HL-60 (cell line): ENCODE measurements around the gene DNAH2.

ENCODE experiments used
- DNase-seq, 2 experiments: peaks; one replicate each; pipeline ENCODE4 v3.0.0-alpha.2; 2010 to 2020; ENCODE audit warnings: low read depth in 1 of 2, low spot score in 1 of 2
- H3K27ac ChIP-seq: fragments of 250-450 bp; sonication (Bioruptor Pico); replicated peaks from 2 replicates; pipeline ENCODE4 v1.5.1; 2020; ENCODE audit warnings: mild to moderate bottlenecking, moderate library complexity
- H3K27me3 ChIP-seq: fragments of 250-450 bp; sonication (Bioruptor Pico); 2 replicates; pipeline ENCODE4 v1.5.1; 2021; ENCODE audit warnings: mild to moderate bottlenecking, moderate library complexity; ENCODE audit not compliant: insufficient read depth, poor library complexity, severe bottlenecking
- H3K4me3 ChIP-seq: replicated peaks from 2 replicates; pipeline ENCODE4 v1.5.1; 2011; ENCODE audit warnings: mild to moderate bottlenecking, control low read depth, low read length; ENCODE audit not compliant: insufficient read depth
- CTCF ChIP-seq: IDR thresholded peaks from one replicate; pipeline ENCODE4 v1.5.1; 2011; ENCODE audit warnings: low read length, control low read depth, inconsistent platforms; ENCODE audit not compliant: insufficient read depth
- GABPA ChIP-seq: IDR thresholded peaks from 2 replicates; pipeline ENCODE4 v1.6.1; 2012; ENCODE audit warnings: low read depth
- POLR2AphosphoS5 ChIP-seq: IDR thresholded peaks from 2 replicates; pipeline ENCODE4 v1.6.1; 2012; ENCODE audit warnings: low read depth
- REST ChIP-seq: IDR thresholded peaks from 2 replicates; pipeline ENCODE4 v1.6.1; 2012; ENCODE audit warnings: low read depth; ENCODE audit not compliant: insufficient replicate concordance
- SPI1 ChIP-seq: IDR thresholded peaks from 2 replicates; pipeline ENCODE4 v1.6.1; 2012; ENCODE audit warnings: low read depth, mild to moderate bottlenecking, borderline replicate concordance

The DNAH2 gene

GRCh38 chr17:7823581-7824001 lies 106.0 kb downstream of the DNAH2 start:
- H3K27ac ChIP-seq, result no peak overlapping the region
- H3K4me3 ChIP-seq, result no peak overlapping the region
- no peaks in the 10 kb centered on the region for H3K27me3 ChIP-seq
- no peak for DNase-seq
- no peak for TF ChIP-seq SPI1

- TF ChIP-seq POLR2AphosphoS5 (no peak), GABPA (no peak), REST (no peak), CTCF (no peak), SPI1 (no peak)
- no peak for DNase-seq
- Histone ChIP-seq H3K4me3 (no peak overlapping the region), H3K27ac (no peak overlapping the region), H3K27me3 (no peaks in the 10 kb centered on the region)
These were observed 106.7 kb downstream of the DNAH2 start for GRCh38 chr17:7824021-7824924.

GRCh38 chr17:7825206-7825990 lies 107.9 kb downstream of the DNAH2 start:
- H3K4me3 ChIP-seq, result no peak overlapping the region
- no peak overlapping the region for H3K27ac ChIP-seq
- no peaks in the 10 kb centered on the region for H3K27me3 ChIP-seq
- no peak for DNase-seq
- no peak for TF ChIP-seq CTCF
- TF ChIP-seq POLR2AphosphoS5, result no peak
- no peak for TF ChIP-seq GABPA
- TF ChIP-seq REST, result no peak
- no peak for TF ChIP-seq SPI1

- no peak overlapping the region for H3K4me3 ChIP-seq
- no peak for DNase-seq
- no peak for TF ChIP-seq SPI1
- no peak for TF ChIP-seq POLR2AphosphoS5
- no peak for TF ChIP-seq GABPA
- TF ChIP-seq REST, result no peak
- no peak for TF ChIP-seq CTCF
- H3K27ac ChIP-seq, result no peak overlapping the region
- no peaks in the 10 kb centered on the region for H3K27me3 ChIP-seq
These were observed 113.1 kb downstream of the DNAH2 start for GRCh38 chr17:7830616-7831015.
